Activated CD8-positive, alpha-beta T cell treated with anti-CD3 and anti-CD28 coated beads, Interleukin-2, amount 10 ng/mL, durations not matched to agents 7 days and 5 days (primary cell): ENCODE measurements around the gene C1orf210. TPM values are rescaled to one million over a fixed set of nuclear protein-coding genes. Genes with fewer than 3 reads are reported as not detected.

Experiments used
- ATAC-seq: fragments of 150-1000 bp; cut with Tn5 transposase; one replicate; pipeline ENCODE4 v1.10.0; 2021; ENCODE audit warnings: moderate library complexity
- CTCF ChIA-PET: fragments of 350-600 bp; sonication (Branson Sonifier 250); formaldehyde crosslinking; loops from one replicate; lab custom pipeline; 2021; ENCODE audit warnings: antibody characterized with exemption; lab: Charles Lee
- POLR2A ChIA-PET: fragments of 350-600 bp; sonication (Branson Sonifier 250); formaldehyde crosslinking; loops from one replicate; lab custom pipeline; 2021; ENCODE audit warnings: antibody characterized with exemption; lab: Charles Lee
- DNase-seq: peaks from one replicate; pipeline ENCODE4 v3.0.0-alpha.2; 2020
- H3K27ac Mint-ChIP-seq: one replicate; pipeline ENCODE4 v1.8.0; 2021; ENCODE audit warnings: mild to moderate bottlenecking, mixed read lengths
- H3K27me3 Mint-ChIP-seq: one replicate; pipeline ENCODE4 v1.8.0; 2021; ENCODE audit warnings: low read depth, mixed read lengths
- H3K36me3 Mint-ChIP-seq: one replicate; pipeline ENCODE4 v1.8.0; 2021; ENCODE audit warnings: low read depth, mixed read lengths
- H3K4me1 Mint-ChIP-seq: one replicate; pipeline ENCODE4 v1.8.0; 2021; ENCODE audit warnings: low read depth, mixed read lengths
- H3K4me3 Mint-ChIP-seq: one replicate; pipeline ENCODE4 v1.8.0; 2021; ENCODE audit warnings: mild to moderate bottlenecking, mixed read lengths
- H3K9me3 Mint-ChIP-seq: one replicate; pipeline ENCODE4 v1.8.0; 2022; ENCODE audit warnings: mixed read lengths; ENCODE audit not compliant: insufficient read depth
- total RNA-seq, 2 experiments: library from RNA; stranded (reverse); gene quantifications; one replicate each; pipeline ENCODE4 v1.2.3, GENCODE V29; 2021

Gene C1orf210
- total RNA-seq: not detected

DNA sequence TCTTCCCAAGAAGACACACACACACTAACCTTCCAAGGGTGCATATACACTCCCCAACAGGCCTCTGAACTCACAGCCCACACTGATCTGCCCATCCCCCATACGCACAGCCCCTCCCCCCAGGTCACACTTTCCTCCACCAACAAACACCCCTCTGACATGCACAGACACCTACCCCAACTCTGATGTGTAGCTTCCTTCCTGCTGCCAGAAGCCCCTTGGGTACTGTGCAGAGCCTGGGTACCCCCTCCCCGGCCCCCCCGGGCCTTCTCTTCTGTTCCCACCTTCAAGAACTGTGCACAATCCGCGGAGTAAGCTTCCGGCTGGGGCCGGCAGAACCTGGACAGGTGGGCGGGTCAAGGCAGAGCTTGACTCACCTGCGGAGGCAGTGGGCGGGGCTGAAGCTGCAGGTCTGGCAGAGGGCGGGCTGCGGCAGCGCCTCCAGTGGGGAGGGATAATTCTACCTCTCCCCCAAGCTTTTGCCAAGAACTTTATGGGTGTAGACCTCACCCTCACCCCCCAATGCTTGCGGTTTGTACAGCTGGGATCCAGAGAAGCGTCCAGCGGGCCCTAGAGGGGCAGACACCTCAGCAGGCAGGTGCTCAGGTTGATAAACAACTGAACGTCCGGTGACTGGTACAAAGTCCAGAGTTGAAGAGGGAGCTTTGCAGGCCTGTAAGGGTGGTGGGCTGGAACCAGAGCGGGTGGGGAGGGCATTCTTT is at the start of gene C1orf210:
Gene C1orf210, minus strand, starts transcription at position 313 of the 722 bp plus-strand sequence. CDS start 2,311 bp downstream, outside the sequence.
- no peaks in the 10 kb centered on the region for H3K4me1 Mint-ChIP-seq
- POLR2A ChIA-PET: interaction anchor here (1.1 kb wide), 1 partner anchor 8 kb away, joined by 3 read pairs; no protein-coding TSS in a partner anchor
- no peak within 1 kb of the TSS for H3K4me3 Mint-ChIP-seq
- H3K27me3 Mint-ChIP-seq: peaks cover 7% of the 10 kb centered on the region
- H3K9me3 Mint-ChIP-seq: no peaks in the 10 kb centered on the region
- CTCF ChIA-PET: interaction anchor here (0.8 to 1.5 kb wide), 2 partner anchors 27 to 73 kb away, joined by 3 to 4 read pairs; partner anchors contain the start of gene CDC20
- DNase-seq: no peak
- H3K27ac Mint-ChIP-seq: no peak within 1 kb of the TSS
- no peaks in the 10 kb centered on the region for H3K36me3 Mint-ChIP-seq
- no peak for ATAC-seq

- DNase-seq (no peak), ATAC-seq (no peak)
- Mint-ChIP-seq H3K27ac (no peak overlapping the region), H3K4me1 (peaks cover 8% of the 10 kb centered on the region), H3K4me3 (no peak overlapping the region), H3K36me3 (no peaks in the 10 kb centered on the region), H3K9me3 (no peaks in the 10 kb centered on the region), H3K27me3 (no peaks in the 10 kb centered on the region)
- CTCF ChIA-PET: interaction anchor here (1.5 kb wide), 1 partner anchor 108 kb away, joined by 4 read pairs; no protein-coding TSS in a partner anchor
- POLR2A ChIA-PET: no interaction called here
These were observed 49.2 kb upstream of the C1orf210 start for GRCh38 chr1:43334453-43335205.

DNA sequence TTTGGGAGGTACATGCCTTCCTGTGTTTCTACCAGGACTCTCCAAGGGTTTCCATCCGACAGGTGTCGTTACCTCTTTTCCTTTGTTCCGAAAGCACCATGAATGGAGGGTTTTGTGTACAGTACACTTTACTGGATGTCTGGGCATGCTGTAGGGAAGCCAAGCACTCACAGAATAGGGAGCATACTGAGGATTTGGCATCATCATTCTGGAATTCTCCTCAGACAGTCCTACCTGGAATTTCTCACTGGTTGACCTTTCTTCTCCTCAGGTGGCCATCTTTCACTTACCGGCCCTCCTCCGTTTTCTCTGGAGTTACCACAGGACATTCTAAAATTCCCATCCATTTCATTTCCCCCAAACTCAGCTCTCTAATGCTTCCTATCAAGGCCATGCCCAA is 46.3 kb upstream of the C1orf210 start:
- CTCF ChIA-PET: no interaction called here
- POLR2A ChIA-PET: no interaction called here
- no peak for DNase-seq
- Mint-ChIP-seq H3K9me3 (peaks cover 6% of the 10 kb centered on the region), H3K4me3 (no peak overlapping the region), H3K4me1 (peaks cover 10% of the 10 kb centered on the region), H3K27me3 (no peaks in the 10 kb centered on the region), H3K27ac (no peak overlapping the region), H3K36me3 (no peaks in the 10 kb centered on the region)
- no peak for ATAC-seq

DNA sequence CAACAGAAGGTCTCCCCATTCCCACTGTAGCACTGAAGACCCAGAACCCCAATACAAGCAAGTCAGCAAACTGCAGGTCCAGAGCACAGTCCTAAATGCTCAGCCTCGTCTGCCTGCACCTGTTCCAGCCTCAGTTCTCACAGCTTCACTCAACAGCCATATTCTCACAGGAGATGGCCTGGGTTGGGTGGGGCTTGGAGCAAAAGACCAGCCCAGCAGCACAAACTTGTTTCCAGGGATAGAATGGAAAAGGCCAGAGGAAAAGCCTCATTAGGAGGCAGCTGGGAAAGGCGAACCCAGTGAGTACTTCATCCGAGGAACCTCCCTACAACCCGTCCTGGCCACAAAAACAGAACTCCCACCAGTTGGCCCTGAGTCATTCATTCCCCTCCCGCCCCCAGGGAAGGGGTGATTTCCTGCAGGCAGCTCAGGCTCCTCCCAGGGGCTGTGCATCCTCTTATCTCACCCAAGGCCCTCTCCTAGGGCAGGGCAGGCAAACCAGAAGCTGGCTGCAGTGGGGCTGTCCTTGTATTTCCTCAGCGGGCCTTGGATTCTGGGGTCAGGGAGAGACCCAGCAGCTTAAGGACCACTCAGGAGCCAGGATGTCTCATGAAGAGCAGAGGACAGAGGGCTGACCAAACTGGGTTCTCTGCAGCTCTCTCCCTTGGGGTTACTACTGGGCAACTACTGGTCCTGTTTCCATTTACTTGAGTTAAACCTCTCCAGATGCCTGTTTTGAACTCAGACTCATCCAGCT is 44.8 kb upstream of the C1orf210 start:
- ChIA-PET POLR2A (interaction anchor here (0.7 kb wide), 1 partner anchor 44 kb away, joined by 3 read pairs; no protein-coding TSS in a partner anchor), CTCF (interaction anchor here (1.7 kb wide), 1 partner anchor 84 kb away, joined by 4 read pairs; no protein-coding TSS in a partner anchor)
- no peak for DNase-seq
- H3K27ac Mint-ChIP-seq: no peak overlapping the region
- no peaks in the 10 kb centered on the region for H3K27me3 Mint-ChIP-seq
- H3K9me3 Mint-ChIP-seq: peaks cover 13% of the 10 kb centered on the region
- peaks cover 2% of the 10 kb centered on the region for H3K36me3 Mint-ChIP-seq
- ATAC-seq: no peak
- no peak overlapping the region for H3K4me3 Mint-ChIP-seq
- peaks cover 10% of the 10 kb centered on the region for H3K4me1 Mint-ChIP-seq

GRCh38 chr1:43327549-43328292 is 42.3 kb upstream of the C1orf210 start:
- ChIA-PET CTCF (no interaction called here), POLR2A (no interaction called here)
- Mint-ChIP-seq H3K9me3 (peaks cover 21% of the 10 kb centered on the region), H3K36me3 (peaks cover 6% of the 10 kb centered on the region), H3K27me3 (no peaks in the 10 kb centered on the region), H3K27ac (no peak overlapping the region), H3K4me3 (no peak overlapping the region), H3K4me1 (peaks cover 13% of the 10 kb centered on the region)
- no peak for DNase-seq
- ATAC-seq: no peak

- no peak for ATAC-seq
- peaks cover 6% of the 10 kb centered on the region for H3K36me3 Mint-ChIP-seq
- peaks cover 11% of the 10 kb centered on the region for H3K4me1 Mint-ChIP-seq
- no peaks in the 10 kb centered on the region for H3K27me3 Mint-ChIP-seq
- H3K9me3 Mint-ChIP-seq: peaks cover 21% of the 10 kb centered on the region
- no peak overlapping the region for H3K27ac Mint-ChIP-seq
- CTCF ChIA-PET: no interaction called here
- no peak overlapping the region for H3K4me3 Mint-ChIP-seq
- POLR2A ChIA-PET: no interaction called here
- no peak for DNase-seq
These were observed 40.0 kb upstream of the C1orf210 start for GRCh38 chr1:43325381-43325780.

- Mint-ChIP-seq H3K4me1 (peaks cover 5% of the 10 kb centered on the region), H3K27ac (no peak overlapping the region), H3K27me3 (no peaks in the 10 kb centered on the region), H3K9me3 (peaks cover 21% of the 10 kb centered on the region), H3K4me3 (no peak overlapping the region), H3K36me3 (peaks cover 6% of the 10 kb centered on the region)
- ChIA-PET POLR2A (no interaction called here), CTCF (no interaction called here)
- ATAC-seq (no peak), DNase-seq (no peak)
These were observed 39.4 kb upstream of the C1orf210 start for GRCh38 chr1:43324810-43325209.

- DNase-seq (no peak), ATAC-seq (no peak)
- Mint-ChIP-seq H3K4me3 (no peak overlapping the region), H3K9me3 (peaks cover 17% of the 10 kb centered on the region), H3K27me3 (no peaks in the 10 kb centered on the region), H3K36me3 (peaks cover 6% of the 10 kb centered on the region), H3K4me1 (peaks cover 3% of the 10 kb centered on the region), H3K27ac (no peak overlapping the region)
- ChIA-PET CTCF (no interaction called here), POLR2A (no interaction called here)
These were observed 37.1 kb upstream of the C1orf210 start for GRCh38 chr1:43322506-43322905.

GRCh38 chr1:43321331-43321891 is 36.0 kb upstream of the C1orf210 start:
- Mint-ChIP-seq H3K36me3 (peaks cover 6% of the 10 kb centered on the region), H3K4me3 (no peak overlapping the region), H3K4me1 (peaks cover 3% of the 10 kb centered on the region), H3K27ac (no peak overlapping the region), H3K27me3 (no peaks in the 10 kb centered on the region), H3K9me3 (peaks cover 15% of the 10 kb centered on the region)
- no peak for DNase-seq
- POLR2A ChIA-PET: no interaction called here
- ATAC-seq: no peak
- CTCF ChIA-PET: no interaction called here

DNA sequence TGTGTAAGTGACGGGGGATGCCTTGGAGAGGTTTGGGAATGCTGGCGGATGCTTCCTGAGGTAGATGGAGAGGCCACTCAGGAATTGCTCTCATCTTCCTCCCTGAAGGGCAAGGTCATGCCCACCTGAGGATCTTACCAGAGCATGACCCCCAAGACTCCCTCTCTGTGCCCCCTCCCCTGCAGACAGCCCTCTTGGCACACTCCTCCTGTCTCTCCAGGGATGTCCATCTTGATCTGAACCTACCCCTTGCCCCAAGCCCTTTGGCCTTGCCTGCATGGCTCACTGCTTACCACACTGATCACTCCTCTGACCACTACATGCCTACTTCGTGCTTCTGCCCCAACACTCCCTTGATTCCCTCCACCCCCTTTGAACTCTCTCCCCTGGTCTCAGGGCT is 34.4 kb upstream of the C1orf210 start:
- no peak for DNase-seq
- CTCF ChIA-PET: no interaction called here
- Mint-ChIP-seq H3K4me3 (no peak overlapping the region), H3K27ac (no peak overlapping the region), H3K27me3 (no peaks in the 10 kb centered on the region), H3K4me1 (peaks cover 3% of the 10 kb centered on the region), H3K9me3 (peaks cover 3% of the 10 kb centered on the region), H3K36me3 (peaks cover 2% of the 10 kb centered on the region)
- POLR2A ChIA-PET: no interaction called here
- ATAC-seq: no peak

GRCh38 chr1:43319288-43319687 is 33.9 kb upstream of the C1orf210 start:
- Mint-ChIP-seq H3K4me3 (no peak overlapping the region), H3K36me3 (no peaks in the 10 kb centered on the region)
- CTCF ChIA-PET: no interaction called here

More at GRCh38 chr1:43319288-43319687, 33.9 kb upstream of the C1orf210 start:
- ATAC-seq (no peak), DNase-seq (no peak)
- H3K27ac Mint-ChIP-seq: no peak overlapping the region
- no peaks in the 10 kb centered on the region for H3K4me1 Mint-ChIP-seq
- no peaks in the 10 kb centered on the region for H3K27me3 Mint-ChIP-seq
- POLR2A ChIA-PET: no interaction called here
- no peaks in the 10 kb centered on the region for H3K9me3 Mint-ChIP-seq
